HCT116 (cell line): ENCODE data around the gene MTA1.

Experiments
- CEBPB ChIP-seq: IDR thresholded peaks from 2 replicates; pipeline ENCODE4 v1.6.1; 2012; ENCODE audit warnings: low read depth
- EZH2 ChIP-seq: fragments of 200-600 bp; sonication (generic); IDR thresholded peaks from 2 replicates; pipeline ENCODE4 v1.6.1; 2017; ENCODE audit warnings: antibody characterized with exemption, mixed run types
- POLR2AphosphoS5 ChIP-seq: IDR thresholded peaks from 2 replicates; pipeline ENCODE4 v1.6.1; 2011; ENCODE audit warnings: mild to moderate bottlenecking, low read depth, low read length, moderate library complexity
- YY1 ChIP-seq: IDR thresholded peaks from 2 replicates; pipeline ENCODE4 v1.6.1; 2011; ENCODE audit warnings: low read length, low read depth, moderate library complexity, mild to moderate bottlenecking; ENCODE audit not compliant: insufficient replicate concordance; ENCODE audit errors: extremely low read depth
- TF ChIP-seq, protein P1 (sequence below), 3 experiments: fragments of 200-600 bp in 1 of 3; sonication (generic) in 1 of 3; IDR thresholded peaks in 2 of 3; conservative IDR thresholded peaks in 1 of 3; 2 replicates each; pipeline ENCODE4 v1.5.1; 2012 to 2017; ENCODE audit warnings: low read depth in 2 of 3, low read length in 2 of 3, antibody characterized with exemption in 1 of 3, borderline replicate concordance in 1 of 3, control low read depth in 1 of 3, mild to moderate bottlenecking in 1 of 3, mixed read lengths in 1 of 3, mixed run types in 1 of 3, moderate library complexity in 1 of 3; ENCODE audit not compliant: insufficient read depth in 1 of 3
- TF ChIP-seq, protein P2 (sequence below): IDR thresholded peaks from 2 replicates; pipeline ENCODE4 v1.6.1; 2012
- TF ChIP-seq, protein P3 (sequence below): IDR thresholded peaks from 2 replicates; pipeline ENCODE4 v1.6.1; 2012; ENCODE audit warnings: low read depth

- TF ChIP-seq YY1: no peak
- no peak for TF ChIP-seq CEBPB
- TF ChIP-seq, protein P1, sequence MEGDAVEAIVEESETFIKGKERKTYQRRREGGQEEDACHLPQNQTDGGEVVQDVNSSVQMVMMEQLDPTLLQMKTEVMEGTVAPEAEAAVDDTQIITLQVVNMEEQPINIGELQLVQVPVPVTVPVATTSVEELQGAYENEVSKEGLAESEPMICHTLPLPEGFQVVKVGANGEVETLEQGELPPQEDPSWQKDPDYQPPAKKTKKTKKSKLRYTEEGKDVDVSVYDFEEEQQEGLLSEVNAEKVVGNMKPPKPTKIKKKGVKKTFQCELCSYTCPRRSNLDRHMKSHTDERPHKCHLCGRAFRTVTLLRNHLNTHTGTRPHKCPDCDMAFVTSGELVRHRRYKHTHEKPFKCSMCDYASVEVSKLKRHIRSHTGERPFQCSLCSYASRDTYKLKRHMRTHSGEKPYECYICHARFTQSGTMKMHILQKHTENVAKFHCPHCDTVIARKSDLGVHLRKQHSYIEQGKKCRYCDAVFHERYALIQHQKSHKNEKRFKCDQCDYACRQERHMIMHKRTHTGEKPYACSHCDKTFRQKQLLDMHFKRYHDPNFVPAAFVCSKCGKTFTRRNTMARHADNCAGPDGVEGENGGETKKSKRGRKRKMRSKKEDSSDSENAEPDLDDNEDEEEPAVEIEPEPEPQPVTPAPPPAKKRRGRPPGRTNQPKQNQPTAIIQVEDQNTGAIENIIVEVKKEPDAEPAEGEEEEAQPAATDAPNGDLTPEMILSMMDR (IDR thresholded peaks at IDR 0.05 in 2 of 3, conservative IDR thresholded peaks at IDR 0.05 in 1 of 3; ENCODE audit: borderline replicate concordance in 1 of 3, insufficient read depth in 1 of 3, low read depth in 2 of 3, low read length in 2 of 3): no peak
- TF ChIP-seq, protein P2, sequence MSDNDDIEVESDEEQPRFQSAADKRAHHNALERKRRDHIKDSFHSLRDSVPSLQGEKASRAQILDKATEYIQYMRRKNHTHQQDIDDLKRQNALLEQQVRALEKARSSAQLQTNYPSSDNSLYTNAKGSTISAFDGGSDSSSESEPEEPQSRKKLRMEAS: no peak
- TF ChIP-seq EZH2: no peak
- TF ChIP-seq, protein P3, sequence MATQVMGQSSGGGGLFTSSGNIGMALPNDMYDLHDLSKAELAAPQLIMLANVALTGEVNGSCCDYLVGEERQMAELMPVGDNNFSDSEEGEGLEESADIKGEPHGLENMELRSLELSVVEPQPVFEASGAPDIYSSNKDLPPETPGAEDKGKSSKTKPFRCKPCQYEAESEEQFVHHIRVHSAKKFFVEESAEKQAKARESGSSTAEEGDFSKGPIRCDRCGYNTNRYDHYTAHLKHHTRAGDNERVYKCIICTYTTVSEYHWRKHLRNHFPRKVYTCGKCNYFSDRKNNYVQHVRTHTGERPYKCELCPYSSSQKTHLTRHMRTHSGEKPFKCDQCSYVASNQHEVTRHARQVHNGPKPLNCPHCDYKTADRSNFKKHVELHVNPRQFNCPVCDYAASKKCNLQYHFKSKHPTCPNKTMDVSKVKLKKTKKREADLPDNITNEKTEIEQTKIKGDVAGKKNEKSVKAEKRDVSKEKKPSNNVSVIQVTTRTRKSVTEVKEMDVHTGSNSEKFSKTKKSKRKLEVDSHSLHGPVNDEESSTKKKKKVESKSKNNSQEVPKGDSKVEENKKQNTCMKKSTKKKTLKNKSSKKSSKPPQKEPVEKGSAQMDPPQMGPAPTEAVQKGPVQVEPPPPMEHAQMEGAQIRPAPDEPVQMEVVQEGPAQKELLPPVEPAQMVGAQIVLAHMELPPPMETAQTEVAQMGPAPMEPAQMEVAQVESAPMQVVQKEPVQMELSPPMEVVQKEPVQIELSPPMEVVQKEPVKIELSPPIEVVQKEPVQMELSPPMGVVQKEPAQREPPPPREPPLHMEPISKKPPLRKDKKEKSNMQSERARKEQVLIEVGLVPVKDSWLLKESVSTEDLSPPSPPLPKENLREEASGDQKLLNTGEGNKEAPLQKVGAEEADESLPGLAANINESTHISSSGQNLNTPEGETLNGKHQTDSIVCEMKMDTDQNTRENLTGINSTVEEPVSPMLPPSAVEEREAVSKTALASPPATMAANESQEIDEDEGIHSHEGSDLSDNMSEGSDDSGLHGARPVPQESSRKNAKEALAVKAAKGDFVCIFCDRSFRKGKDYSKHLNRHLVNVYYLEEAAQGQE: no peak
- no peak for TF ChIP-seq POLR2AphosphoS5
These were observed 100.5 kb downstream of the MTA1 start for GRCh38 chr14:105519946-105520698.
